NCI-H1417 (cell line): ENCODE measurements around the gene C16orf90.
"Not testable (repeated sequence)": the region's sequence is repeated elsewhere in the genome, so short reads cannot be mapped to it uniquely, and the experiment has no call there.

Experiments used
- DNase-seq, 3 experiments: peaks; one replicate each; lab custom pipeline; 2025; lab: John Stamatoyannopoulos, UW

Gene C16orf90

GRCh38 chr16:3484318-3485096 is 10.8 kb downstream of the C16orf90 start:
- DNase-seq: no peak

- no peak for DNase-seq
These were observed 12.5 kb downstream of the C16orf90 start for GRCh38 chr16:3482659-3483241.

- DNase-seq: no peak
These were observed 13.3 kb downstream of the C16orf90 start for GRCh38 chr16:3481696-3482658.

GRCh38 chr16:3480901-3481695 is 14.2 kb downstream of the C16orf90 start:
- no peak for DNase-seq

GRCh38 chr16:3479654-3480216 is 15.6 kb downstream of the C16orf90 start:
- no peak for DNase-seq

- DNase-seq: no peak
These were observed 16.9 kb downstream of the C16orf90 start for GRCh38 chr16:3478242-3478925.

- no peak for DNase-seq
These were observed 18.9 kb downstream of the C16orf90 start for GRCh38 chr16:3476409-3476808.

- no peak for DNase-seq
These were observed 19.5 kb downstream of the C16orf90 start for GRCh38 chr16:3475604-3476375.

GRCh38 chr16:3474870-3475269 is 20.4 kb downstream of the C16orf90 start:
- DNase-seq: not testable (repeated sequence)

GRCh38 chr16:3474136-3474779 is 21.0 kb downstream of the C16orf90 start:
- no peak for DNase-seq

GRCh38 chr16:3473596-3473943 is 21.7 kb downstream of the C16orf90 start:
- DNase-seq: not testable (repeated sequence)

- DNase-seq: no peak
These were observed 22.3 kb downstream of the C16orf90 start for GRCh38 chr16:3472878-3473595.

GRCh38 chr16:3471518-3472176 is 23.6 kb downstream of the C16orf90 start:
- DNase-seq: no peak

GRCh38 chr16:3470723-3471122 is 24.6 kb downstream of the C16orf90 start:
- no peak for DNase-seq

GRCh38 chr16:3469736-3470135 is 25.6 kb downstream of the C16orf90 start:
- DNase-seq: no peak

GRCh38 chr16:3468501-3468900 is 26.8 kb downstream of the C16orf90 start:
- no peak for DNase-seq

- DNase-seq: no peak
These were observed 27.4 kb downstream of the C16orf90 start for GRCh38 chr16:3467921-3468320.

GRCh38 chr16:3467182-3467581 is 28.1 kb downstream of the C16orf90 start:
- DNase-seq: no peak
